ENCODE results near the gene SH3BP4.

DNA sequence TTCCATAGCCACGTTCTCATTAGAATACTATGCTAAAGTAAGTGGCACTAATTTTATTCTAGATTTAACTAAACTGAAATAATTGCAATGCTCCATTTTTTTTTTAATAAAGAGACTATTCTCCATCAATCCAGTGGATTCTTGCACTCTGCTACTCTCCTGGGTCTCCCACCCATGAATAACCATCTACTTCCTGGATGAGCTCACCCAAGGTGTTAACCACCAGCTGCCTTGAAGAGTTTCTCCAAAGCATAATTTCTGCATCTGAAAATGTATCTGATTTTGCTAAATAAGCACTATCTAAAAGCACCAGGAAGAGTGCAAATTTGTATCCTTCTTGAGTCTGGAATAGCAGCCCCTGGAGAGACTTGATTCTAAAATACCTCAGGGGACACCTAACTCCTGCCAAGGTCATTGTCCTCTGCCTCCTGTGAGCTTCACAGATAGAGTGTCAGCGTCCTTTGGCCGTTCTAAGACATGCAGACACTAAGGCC is 41.6 kb upstream of the SH3BP4 start:
- TF ChIP-seq POLR2A (IDR thresholded peaks at IDR 0.05) (no peak), EP300 (IDR thresholded peaks at IDR 0.05; ENCODE audit: low read depth) (no peak)

All from transverse colon (tissue), 1 donor.